WTC11 (cell line): ENCODE measurements around the gene MYO15B. TPM values are rescaled to one million over a fixed set of nuclear protein-coding genes. Genes with fewer than 3 reads are reported as not detected.

Source experiments
- ATAC-seq: fragments of 200-7000 bp; cut with Tn5 transposase; 2 replicates; pipeline ENCODE4 v1.10.0; 2021; ENCODE audit warnings: mild to moderate bottlenecking, moderate library complexity
- CTCF ChIA-PET: fragments of 300-600 bp; sonication (Branson Sonifier 250); formaldehyde crosslinking; loops from one replicate; lab custom pipeline; 2021; ENCODE audit warnings: antibody characterized with exemption; lab: Charles Lee
- POLR2A ChIA-PET: fragments of 350-600 bp; sonication (Branson Sonifier 250); formaldehyde crosslinking; loops from one replicate; lab custom pipeline; 2021; ENCODE audit warnings: antibody characterized with exemption; lab: Charles Lee
- DNase-seq: peaks from one replicate; pipeline ENCODE4 v3.0.0; 2021; ENCODE audit warnings: low spot score
- H3K27ac Mint-ChIP-seq: 2 replicates; pipeline ENCODE4 v1.8.0; 2021; ENCODE audit warnings: mixed read lengths
- H3K27me3 Mint-ChIP-seq: 2 replicates; pipeline ENCODE4 v1.8.0; 2021; ENCODE audit warnings: low read depth, mild to moderate bottlenecking, moderate library complexity, mixed read lengths
- H3K36me3 Mint-ChIP-seq: 2 replicates; pipeline ENCODE4 v1.8.0; 2021; ENCODE audit warnings: mixed read lengths
- H3K4me1 Mint-ChIP-seq: 2 replicates; pipeline ENCODE4 v1.8.0; 2022; ENCODE audit warnings: mixed read lengths
- H3K4me3 Mint-ChIP-seq: 2 replicates; pipeline ENCODE4 v1.8.0; 2021; ENCODE audit warnings: mild to moderate bottlenecking, moderate library complexity, mixed read lengths
- H3K9me3 Mint-ChIP-seq: 2 replicates; pipeline ENCODE4 v1.8.0; 2021; ENCODE audit warnings: mixed read lengths
- ATF1 ChIP-seq: sonication (generic); formaldehyde crosslinking; IDR thresholded peaks from 2 replicates; pipeline ENCODE4 v1.8.1; 2023; ENCODE audit warnings: mild to moderate bottlenecking, moderate library complexity, missing genetic modification reagents
- CBFB ChIP-seq: sonication (generic); formaldehyde crosslinking; IDR thresholded peaks from 2 replicates; pipeline ENCODE4 v1.8.1; 2022; ENCODE audit warnings: mild to moderate bottlenecking, low read depth, missing genetic modification reagents
- CREB1 ChIP-seq: sonication (generic); formaldehyde crosslinking; IDR thresholded peaks from 2 replicates; pipeline ENCODE4 v1.8.0; 2023; ENCODE audit warnings: mild to moderate bottlenecking, missing genetic modification reagents
- CREM ChIP-seq: sonication (generic); formaldehyde crosslinking; IDR thresholded peaks from 2 replicates; pipeline ENCODE4 v1.8.1; 2022; ENCODE audit warnings: mild to moderate bottlenecking, missing genetic modification reagents, moderate library complexity
- ELF4 ChIP-seq: sonication (generic); formaldehyde crosslinking; IDR thresholded peaks from 2 replicates; pipeline ENCODE4 v1.8.1; 2022; ENCODE audit warnings: low read depth, mild to moderate bottlenecking, moderate library complexity, missing genetic modification reagents
- EMX1 ChIP-seq: fragments of 250-450 bp; sonication (Bioruptor Pico); IDR thresholded peaks from 2 replicates; pipeline ENCODE4 v1.8.0; 2021; ENCODE audit warnings: mild to moderate bottlenecking
- ESRRA ChIP-seq: sonication (generic); formaldehyde crosslinking; IDR thresholded peaks from 2 replicates; pipeline ENCODE4 v1.8.1; 2022; ENCODE audit warnings: mild to moderate bottlenecking, missing genetic modification reagents, borderline replicate concordance
- ETV6 ChIP-seq: sonication (generic); formaldehyde crosslinking; IDR thresholded peaks from 2 replicates; pipeline ENCODE4 v1.8.1; 2022; ENCODE audit warnings: mild to moderate bottlenecking, missing genetic modification reagents
- FOXJ3 ChIP-seq: sonication (generic); formaldehyde crosslinking; IDR thresholded peaks from 2 replicates; pipeline ENCODE4 v1.9.0; 2021; ENCODE audit warnings: missing genetic modification reagents, mild to moderate bottlenecking, borderline replicate concordance
- GTF2I ChIP-seq: fragments of 250-450 bp; sonication (Bioruptor Pico); conservative IDR thresholded peaks from 2 replicates; pipeline ENCODE4 v1.4.0; 2021; ENCODE audit warnings: mild to moderate bottlenecking
- JAZF1 ChIP-seq: fragments of 250-450 bp; sonication (Bioruptor Pico); IDR thresholded peaks from 2 replicates; pipeline ENCODE4 v1.9.0; 2021; ENCODE audit warnings: moderate library complexity, mild to moderate bottlenecking, inconsistent platforms
- MXD4 ChIP-seq: fragments of 250-450 bp; sonication (Bioruptor Pico); IDR thresholded peaks from 2 replicates; pipeline ENCODE4 v1.8.0; 2021; ENCODE audit warnings: mild to moderate bottlenecking, moderate library complexity, borderline replicate concordance
- MYBL2 ChIP-seq: sonication (generic); formaldehyde crosslinking; IDR thresholded peaks from 2 replicates; pipeline ENCODE4 v1.8.1; 2023; ENCODE audit warnings: mild to moderate bottlenecking, moderate library complexity, missing genetic modification reagents
- NFE2L1 ChIP-seq: sonication (generic); formaldehyde crosslinking; IDR thresholded peaks from 2 replicates; pipeline ENCODE4 v1.8.1; 2023; ENCODE audit warnings: missing genetic modification reagents
- NR2C2 ChIP-seq: sonication (generic); formaldehyde crosslinking; IDR thresholded peaks from 2 replicates; pipeline ENCODE4 v1.8.0; 2022; ENCODE audit warnings: mild to moderate bottlenecking, missing genetic modification reagents
- NR3C1 ChIP-seq: sonication (generic); formaldehyde crosslinking; conservative IDR thresholded peaks from 2 replicates; pipeline ENCODE4 v1.8.1; 2023; ENCODE audit warnings: low read depth, mild to moderate bottlenecking, missing genetic modification reagents
- PRRX2 ChIP-seq: fragments of 250-450 bp; sonication (Bioruptor Pico); IDR thresholded peaks from 2 replicates; pipeline ENCODE4 v1.8.0; 2021; ENCODE audit warnings: mild to moderate bottlenecking
- RELA ChIP-seq: sonication (generic); formaldehyde crosslinking; IDR thresholded peaks from 2 replicates; pipeline ENCODE4 v1.8.1; 2022; ENCODE audit warnings: missing genetic modification reagents, mild to moderate bottlenecking, borderline replicate concordance
- TCF7 ChIP-seq: sonication (generic); formaldehyde crosslinking; IDR thresholded peaks from 2 replicates; pipeline ENCODE4 v1.8.0; 2022; ENCODE audit warnings: mild to moderate bottlenecking, low read depth, missing genetic modification reagents, moderate library complexity
- TP53 ChIP-seq: sonication (generic); formaldehyde crosslinking; IDR thresholded peaks from 2 replicates; pipeline ENCODE4 v1.8.1; 2023; ENCODE audit warnings: mild to moderate bottlenecking, missing genetic modification reagents
- ZNF138 ChIP-seq: sonication (generic); formaldehyde crosslinking; conservative IDR thresholded peaks from 2 replicates; pipeline ENCODE4 v1.8.1; 2022; ENCODE audit warnings: mild to moderate bottlenecking, moderate library complexity, missing genetic modification reagents
- ZNF232 ChIP-seq: sonication (generic); formaldehyde crosslinking; IDR thresholded peaks from 2 replicates; pipeline ENCODE4 v1.8.0; 2022; ENCODE audit warnings: mild to moderate bottlenecking, missing genetic modification reagents
- ZNF671 ChIP-seq: fragments of 250-450 bp; sonication (Bioruptor Pico); IDR thresholded peaks from 2 replicates; pipeline ENCODE4 v1.8.0; 2021; ENCODE audit warnings: mild to moderate bottlenecking
- total RNA-seq: library from RNA; stranded (reverse); gene quantifications from 3 replicates; pipeline ENCODE4 v1.2.3, GENCODE V29; 2021
- TF ChIP-seq, protein P1 (sequence below): sonication (generic); formaldehyde crosslinking; IDR thresholded peaks from 2 replicates; pipeline ENCODE4 v1.8.0; 2022; ENCODE audit warnings: mild to moderate bottlenecking, missing genetic modification reagents
- TF ChIP-seq, protein P2 (sequence below): sonication (generic); formaldehyde crosslinking; IDR thresholded peaks from 2 replicates; pipeline ENCODE4 v1.8.0; 2022; ENCODE audit warnings: mild to moderate bottlenecking, missing genetic modification reagents
- TF ChIP-seq, protein P3 (sequence below): fragments of 250-450 bp; sonication (Bioruptor Pico); IDR thresholded peaks from 2 replicates; pipeline ENCODE4 v1.8.0; 2021; ENCODE audit warnings: mild to moderate bottlenecking
- TF ChIP-seq, protein P4 (sequence below): sonication (generic); formaldehyde crosslinking; IDR thresholded peaks from 2 replicates; pipeline ENCODE4 v1.8.1; 2023; ENCODE audit warnings: mild to moderate bottlenecking, missing genetic modification reagents, moderate library complexity
- TF ChIP-seq, protein P5 (sequence below): sonication (generic); formaldehyde crosslinking; IDR thresholded peaks from 2 replicates; pipeline ENCODE4 v1.8.1; 2022; ENCODE audit warnings: low read depth, missing genetic modification reagents, borderline replicate concordance
- TF ChIP-seq, protein P6 (sequence below): fragments of 250-450 bp; sonication (Bioruptor Pico); IDR thresholded peaks from 2 replicates; pipeline ENCODE4 v1.9.0; 2021; ENCODE audit warnings: moderate library complexity, mild to moderate bottlenecking, inconsistent platforms, borderline replicate concordance
- TF ChIP-seq, protein P7 (sequence below): sonication (generic); formaldehyde crosslinking; IDR thresholded peaks from 2 replicates; pipeline ENCODE4 v1.8.1; 2023; ENCODE audit warnings: mild to moderate bottlenecking, missing genetic modification reagents
- TF ChIP-seq, protein P8 (sequence below): fragments of 250-450 bp; sonication (Bioruptor Pico); IDR thresholded peaks from 2 replicates; pipeline ENCODE4 v2.1.2; 2022; ENCODE audit warnings: mild to moderate bottlenecking, moderate library complexity

MYO15B gene
- total RNA-seq, 1 experiment from 2014 or later: 35.6 TPM

DNA sequence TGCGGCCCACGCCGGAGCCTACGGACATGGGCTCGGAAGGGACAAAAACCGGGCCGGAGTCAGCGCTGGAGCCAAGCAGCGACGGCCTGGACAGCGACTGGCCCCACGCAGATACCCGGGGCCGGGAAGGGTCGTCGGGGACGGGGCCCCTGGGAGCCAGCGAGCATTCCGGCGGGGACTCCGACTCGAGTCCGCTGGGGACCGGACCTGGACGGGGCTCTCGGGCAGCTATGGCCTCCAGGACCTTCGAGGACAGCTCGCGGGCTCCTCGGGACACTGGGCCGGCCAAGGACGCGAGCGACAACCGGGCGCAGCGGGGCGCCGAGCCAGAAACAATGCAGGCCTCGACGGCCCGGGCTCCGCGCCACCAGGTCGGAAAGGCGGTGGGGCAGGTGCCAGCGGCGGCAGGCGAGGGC is 1.0 kb downstream of the MYO15B start:
- peaks cover 25% of the 10 kb centered on the region for H3K27me3 Mint-ChIP-seq
- peaks cover 11% of the 10 kb centered on the region for H3K9me3 Mint-ChIP-seq
- DNase-seq: peak; percentile 46
- CTCF ChIA-PET: interaction anchor here (0.6 to 8.9 kb wide), 28 partner anchors 9 to 318 kb away, joined by 3 to 52 read pairs (median 4); partner anchors contain the start of genes LLGL2, MIF4GD, SLC25A19 and SMIM5
- H3K4me1 Mint-ChIP-seq: peaks cover 5% of the 10 kb centered on the region
- no peak overlapping the region for H3K27ac Mint-ChIP-seq
- no peak for ATAC-seq
- H3K36me3 Mint-ChIP-seq: peaks cover 3% of the 10 kb centered on the region; the same call in 1 of the 2 replicates
- POLR2A ChIA-PET: interaction anchor here (0.6 to 1.1 kb wide), 3 partner anchors 62 to 161 kb away, joined by 3 to 5 read pairs (median 4); no protein-coding TSS in a partner anchor
- peak overlapping the region; percentile 65 for H3K4me3 Mint-ChIP-seq
- no peak for TF ChIP-seq TCF7
- no peak for TF ChIP-seq ETV6 (CRISPR knock-in tag)
- TF ChIP-seq, protein P1, sequence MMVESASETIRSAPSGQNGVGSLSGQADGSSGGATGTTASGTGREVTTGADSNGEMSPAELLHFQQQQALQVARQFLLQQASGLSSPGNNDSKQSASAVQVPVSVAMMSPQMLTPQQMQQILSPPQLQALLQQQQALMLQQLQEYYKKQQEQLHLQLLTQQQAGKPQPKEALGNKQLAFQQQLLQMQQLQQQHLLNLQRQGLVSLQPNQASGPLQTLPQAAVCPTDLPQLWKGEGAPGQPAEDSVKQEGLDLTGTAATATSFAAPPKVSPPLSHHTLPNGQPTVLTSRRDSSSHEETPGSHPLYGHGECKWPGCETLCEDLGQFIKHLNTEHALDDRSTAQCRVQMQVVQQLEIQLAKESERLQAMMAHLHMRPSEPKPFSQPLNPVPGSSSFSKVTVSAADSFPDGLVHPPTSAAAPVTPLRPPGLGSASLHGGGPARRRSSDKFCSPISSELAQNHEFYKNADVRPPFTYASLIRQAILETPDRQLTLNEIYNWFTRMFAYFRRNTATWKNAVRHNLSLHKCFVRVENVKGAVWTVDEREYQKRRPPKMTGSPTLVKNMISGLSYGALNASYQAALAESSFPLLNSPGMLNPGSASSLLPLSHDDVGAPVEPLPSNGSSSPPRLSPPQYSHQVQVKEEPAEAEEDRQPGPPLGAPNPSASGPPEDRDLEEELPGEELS (CRISPR knock-in tag): peak; percentile 64; the same call in 1 of the 2 replicates
- no peak for TF ChIP-seq ZNF138
- no peak for TF ChIP-seq PRRX2 (CRISPR knock-in tag)
- 0 out of 2 replicates have a peak, but pooled peaks have one; percentile 39 for TF ChIP-seq ATF1 (CRISPR knock-in tag)
- TF ChIP-seq ZNF671 (CRISPR knock-in tag): no peak
- TF ChIP-seq, protein P2, sequence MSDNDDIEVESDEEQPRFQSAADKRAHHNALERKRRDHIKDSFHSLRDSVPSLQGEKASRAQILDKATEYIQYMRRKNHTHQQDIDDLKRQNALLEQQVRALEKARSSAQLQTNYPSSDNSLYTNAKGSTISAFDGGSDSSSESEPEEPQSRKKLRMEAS: peak; percentile 59; the same call in 1 of the 2 replicates
- TF ChIP-seq, protein P3, sequence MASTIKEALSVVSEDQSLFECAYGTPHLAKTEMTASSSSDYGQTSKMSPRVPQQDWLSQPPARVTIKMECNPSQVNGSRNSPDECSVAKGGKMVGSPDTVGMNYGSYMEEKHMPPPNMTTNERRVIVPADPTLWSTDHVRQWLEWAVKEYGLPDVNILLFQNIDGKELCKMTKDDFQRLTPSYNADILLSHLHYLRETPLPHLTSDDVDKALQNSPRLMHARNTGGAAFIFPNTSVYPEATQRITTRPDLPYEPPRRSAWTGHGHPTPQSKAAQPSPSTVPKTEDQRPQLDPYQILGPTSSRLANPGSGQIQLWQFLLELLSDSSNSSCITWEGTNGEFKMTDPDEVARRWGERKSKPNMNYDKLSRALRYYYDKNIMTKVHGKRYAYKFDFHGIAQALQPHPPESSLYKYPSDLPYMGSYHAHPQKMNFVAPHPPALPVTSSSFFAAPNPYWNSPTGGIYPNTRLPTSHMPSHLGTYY (CRISPR knock-in tag): no peak
- no peak for TF ChIP-seq TP53 (CRISPR knock-in tag)
- TF ChIP-seq NR3C1 (CRISPR knock-in tag): no peak
- TF ChIP-seq, protein P4, sequence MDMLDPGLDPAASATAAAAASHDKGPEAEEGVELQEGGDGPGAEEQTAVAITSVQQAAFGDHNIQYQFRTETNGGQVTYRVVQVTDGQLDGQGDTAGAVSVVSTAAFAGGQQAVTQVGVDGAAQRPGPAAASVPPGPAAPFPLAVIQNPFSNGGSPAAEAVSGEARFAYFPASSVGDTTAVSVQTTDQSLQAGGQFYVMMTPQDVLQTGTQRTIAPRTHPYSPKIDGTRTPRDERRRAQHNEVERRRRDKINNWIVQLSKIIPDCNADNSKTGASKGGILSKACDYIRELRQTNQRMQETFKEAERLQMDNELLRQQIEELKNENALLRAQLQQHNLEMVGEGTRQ: no peak
- TF ChIP-seq, protein P5, sequence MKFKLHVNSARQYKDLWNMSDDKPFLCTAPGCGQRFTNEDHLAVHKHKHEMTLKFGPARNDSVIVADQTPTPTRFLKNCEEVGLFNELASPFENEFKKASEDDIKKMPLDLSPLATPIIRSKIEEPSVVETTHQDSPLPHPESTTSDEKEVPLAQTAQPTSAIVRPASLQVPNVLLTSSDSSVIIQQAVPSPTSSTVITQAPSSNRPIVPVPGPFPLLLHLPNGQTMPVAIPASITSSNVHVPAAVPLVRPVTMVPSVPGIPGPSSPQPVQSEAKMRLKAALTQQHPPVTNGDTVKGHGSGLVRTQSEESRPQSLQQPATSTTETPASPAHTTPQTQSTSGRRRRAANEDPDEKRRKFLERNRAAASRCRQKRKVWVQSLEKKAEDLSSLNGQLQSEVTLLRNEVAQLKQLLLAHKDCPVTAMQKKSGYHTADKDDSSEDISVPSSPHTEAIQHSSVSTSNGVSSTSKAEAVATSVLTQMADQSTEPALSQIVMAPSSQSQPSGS (CRISPR knock-in tag): no peak
- TF ChIP-seq, protein P6, sequence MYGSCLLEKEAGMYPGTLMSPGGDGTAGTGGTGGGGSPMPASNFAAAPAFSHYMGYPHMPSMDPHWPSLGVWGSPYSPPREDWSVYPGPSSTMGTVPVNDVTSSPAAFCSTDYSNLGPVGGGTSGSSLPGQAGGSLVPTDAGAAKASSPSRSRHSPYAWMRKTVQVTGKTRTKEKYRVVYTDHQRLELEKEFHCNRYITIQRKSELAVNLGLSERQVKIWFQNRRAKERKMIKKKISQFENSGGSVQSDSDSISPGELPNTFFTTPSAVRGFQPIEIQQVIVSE: no peak
- TF ChIP-seq ESRRA: no peak
- TF ChIP-seq RELA (CRISPR knock-in tag): no peak
- no peak for TF ChIP-seq NFE2L1
- TF ChIP-seq, protein P7, sequence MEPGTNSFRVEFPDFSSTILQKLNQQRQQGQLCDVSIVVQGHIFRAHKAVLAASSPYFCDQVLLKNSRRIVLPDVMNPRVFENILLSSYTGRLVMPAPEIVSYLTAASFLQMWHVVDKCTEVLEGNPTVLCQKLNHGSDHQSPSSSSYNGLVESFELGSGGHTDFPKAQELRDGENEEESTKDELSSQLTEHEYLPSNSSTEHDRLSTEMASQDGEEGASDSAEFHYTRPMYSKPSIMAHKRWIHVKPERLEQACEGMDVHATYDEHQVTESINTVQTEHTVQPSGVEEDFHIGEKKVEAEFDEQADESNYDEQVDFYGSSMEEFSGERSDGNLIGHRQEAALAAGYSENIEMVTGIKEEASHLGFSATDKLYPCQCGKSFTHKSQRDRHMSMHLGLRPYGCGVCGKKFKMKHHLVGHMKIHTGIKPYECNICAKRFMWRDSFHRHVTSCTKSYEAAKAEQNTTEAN (CRISPR knock-in tag): no peak
- TF ChIP-seq GTF2I (CRISPR knock-in tag): no peak
- TF ChIP-seq CREM: 0 out of 2 replicates have a peak, but pooled peaks have one; percentile 28
- 0 out of 2 replicates have a peak, but pooled peaks have one; percentile 3 for TF ChIP-seq ELF4 (CRISPR knock-in tag)
- TF ChIP-seq NR2C2: no peak
- TF ChIP-seq CBFB: no peak
- no peak for TF ChIP-seq MXD4 (CRISPR knock-in tag)
- no peak for TF ChIP-seq CREB1 (CRISPR knock-in tag)
- TF ChIP-seq MYBL2 (CRISPR knock-in tag): no peak
- TF ChIP-seq, protein P8, sequence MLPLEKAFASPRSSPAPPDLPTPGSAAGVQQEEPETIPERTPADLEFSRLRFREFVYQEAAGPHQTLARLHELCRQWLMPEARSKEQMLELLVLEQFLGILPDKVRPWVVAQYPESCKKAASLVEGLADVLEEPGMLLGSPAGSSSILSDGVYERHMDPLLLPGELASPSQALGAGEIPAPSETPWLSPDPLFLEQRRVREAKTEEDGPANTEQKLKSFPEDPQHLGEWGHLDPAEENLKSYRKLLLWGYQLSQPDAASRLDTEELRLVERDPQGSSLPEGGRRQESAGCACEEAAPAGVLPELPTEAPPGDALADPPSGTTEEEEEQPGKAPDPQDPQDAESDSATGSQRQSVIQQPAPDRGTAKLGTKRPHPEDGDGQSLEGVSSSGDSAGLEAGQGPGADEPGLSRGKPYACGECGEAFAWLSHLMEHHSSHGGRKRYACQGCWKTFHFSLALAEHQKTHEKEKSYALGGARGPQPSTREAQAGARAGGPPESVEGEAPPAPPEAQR (CRISPR knock-in tag): no peak
- TF ChIP-seq JAZF1 (CRISPR knock-in tag): no peak
- no peak for TF ChIP-seq FOXJ3 (CRISPR knock-in tag)
- TF ChIP-seq ZNF232 (CRISPR knock-in tag): no peak
- TF ChIP-seq EMX1 (CRISPR knock-in tag): no peak
